Osteoblast (primary cell): ENCODE data around the gene SPARC. TPM values are rescaled to one million over a fixed set of nuclear protein-coding genes. Genes with fewer than 3 reads are reported as not detected.

ENCODE experiments used
- DNase-seq: peaks from one replicate; pipeline ENCODE4 v3.0.0; 2011; ENCODE audit warnings: low spot score, mixed read lengths; ENCODE audit not compliant: insufficient read length; ENCODE audit errors: missing footprints
- H2AFZ ChIP-seq: 2 replicates; pipeline ENCODE4 v1.6.0; 2011; ENCODE audit warnings: mild to moderate bottlenecking, low read length
- H3K27ac ChIP-seq: 2 replicates; pipeline ENCODE4 v1.5.1; 2011; ENCODE audit warnings: mild to moderate bottlenecking, low read depth, low read length, moderate library complexity
- H3K27me3 ChIP-seq: 2 replicates; pipeline ENCODE4 v1.6.0; 2012; ENCODE audit warnings: mild to moderate bottlenecking, control low read depth, inconsistent platforms, low read length, moderate library complexity; ENCODE audit not compliant: insufficient read depth
- H3K36me3 ChIP-seq: 2 replicates; pipeline ENCODE4 v1.5.1; 2011; ENCODE audit warnings: mild to moderate bottlenecking, low read length, control low read depth, moderate library complexity; ENCODE audit not compliant: insufficient read depth
- H3K4me1 ChIP-seq: 2 replicates; pipeline ENCODE4 v1.5.1; 2011; ENCODE audit warnings: mild to moderate bottlenecking, low read length, control low read depth, moderate library complexity; ENCODE audit not compliant: insufficient read depth
- H3K4me2 ChIP-seq: 2 replicates; pipeline ENCODE4 v1.6.0; 2011; ENCODE audit warnings: mild to moderate bottlenecking, low read length; ENCODE audit not compliant: insufficient read depth
- H3K4me3 ChIP-seq: fragments of 200-600 bp; sonication (generic); 3 replicates; pipeline ENCODE4 v1.5.1; 2012; ENCODE audit warnings: mild to moderate bottlenecking, low read length, inconsistent platforms; ENCODE audit not compliant: insufficient read depth
- H3K79me2 ChIP-seq: 2 replicates; pipeline ENCODE4 v1.6.0; 2012; ENCODE audit warnings: mild to moderate bottlenecking, low read length, control low read depth, inconsistent platforms; ENCODE audit not compliant: insufficient read depth
- H3K9me3 ChIP-seq: 2 replicates; pipeline ENCODE4 v1.5.1; 2011; ENCODE audit warnings: low read depth, low read length, control low read depth
- H4K20me1 ChIP-seq: 2 replicates; pipeline ENCODE4 v1.6.0; 2012; ENCODE audit warnings: mild to moderate bottlenecking, low read length, control low read depth; ENCODE audit not compliant: insufficient read depth
- total RNA-seq: library from RNA; depleted of rRNA; stranded (reverse); fragments of >200 nt; gene quantifications from 2 replicates; pipeline ENCODE4 v1.2.3, GENCODE V29; 2012
- TF ChIP-seq, protein P1 (sequence below): IDR thresholded peaks from 2 replicates; pipeline ENCODE4 v1.5.1; 2011; ENCODE audit warnings: mild to moderate bottlenecking, low read depth, low read length, moderate library complexity; ENCODE audit errors: extremely low read depth

SPARC gene
- total RNA-seq, 1 donor: 4,046 TPM

DNA sequence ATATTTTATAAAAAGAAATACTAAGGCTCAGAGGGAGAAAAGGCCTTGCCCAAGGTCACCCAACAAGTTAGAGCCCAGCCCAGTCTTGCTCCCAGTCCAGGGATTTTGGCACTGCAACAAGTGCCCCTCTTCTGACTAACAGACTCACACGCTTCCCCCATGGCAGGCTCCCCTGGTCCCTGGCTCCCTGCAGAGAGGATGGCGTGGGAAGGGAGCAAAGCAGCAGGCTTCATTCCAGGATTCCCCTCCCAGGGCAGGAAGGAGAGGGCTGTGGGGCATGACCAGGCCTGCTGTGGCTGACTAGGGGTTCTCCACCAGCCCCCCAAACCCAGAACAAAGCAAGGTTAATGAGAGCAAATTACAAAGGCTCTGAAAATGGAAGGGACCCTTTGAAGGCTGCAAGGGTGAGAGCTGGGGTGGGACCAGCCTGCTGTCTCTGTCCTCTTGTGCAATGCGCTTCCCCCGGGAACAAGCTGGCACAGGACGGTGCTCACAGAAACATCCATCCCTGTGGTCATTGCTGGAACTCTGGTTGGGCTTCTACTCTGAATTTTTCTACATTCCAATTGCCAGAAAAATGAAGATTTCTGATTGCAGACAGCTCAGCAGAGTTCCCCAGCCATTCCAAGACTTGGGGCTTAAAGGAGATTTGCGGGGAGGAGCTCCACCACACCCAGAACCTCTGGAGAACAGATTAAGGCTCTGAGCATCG is 58.4 kb downstream of the SPARC start:
- Histone ChIP-seq H3K36me3 (no peaks in the 10 kb centered on the region), H2AFZ (peak overlapping the region; percentile 28), H3K4me3 (no peak overlapping the region), H4K20me1 (no peaks in the 10 kb centered on the region), H3K27me3 (peaks cover under 1% of the 10 kb centered on the region), H3K9me3 (no peaks in the 10 kb centered on the region), H3K27ac (peak overlapping the region; percentile 42), H3K4me2 (peak overlapping the region; percentile 40), H3K79me2 (no peaks in the 10 kb centered on the region), H3K4me1 (peaks cover 15% of the 10 kb centered on the region)
- TF ChIP-seq, protein P1, sequence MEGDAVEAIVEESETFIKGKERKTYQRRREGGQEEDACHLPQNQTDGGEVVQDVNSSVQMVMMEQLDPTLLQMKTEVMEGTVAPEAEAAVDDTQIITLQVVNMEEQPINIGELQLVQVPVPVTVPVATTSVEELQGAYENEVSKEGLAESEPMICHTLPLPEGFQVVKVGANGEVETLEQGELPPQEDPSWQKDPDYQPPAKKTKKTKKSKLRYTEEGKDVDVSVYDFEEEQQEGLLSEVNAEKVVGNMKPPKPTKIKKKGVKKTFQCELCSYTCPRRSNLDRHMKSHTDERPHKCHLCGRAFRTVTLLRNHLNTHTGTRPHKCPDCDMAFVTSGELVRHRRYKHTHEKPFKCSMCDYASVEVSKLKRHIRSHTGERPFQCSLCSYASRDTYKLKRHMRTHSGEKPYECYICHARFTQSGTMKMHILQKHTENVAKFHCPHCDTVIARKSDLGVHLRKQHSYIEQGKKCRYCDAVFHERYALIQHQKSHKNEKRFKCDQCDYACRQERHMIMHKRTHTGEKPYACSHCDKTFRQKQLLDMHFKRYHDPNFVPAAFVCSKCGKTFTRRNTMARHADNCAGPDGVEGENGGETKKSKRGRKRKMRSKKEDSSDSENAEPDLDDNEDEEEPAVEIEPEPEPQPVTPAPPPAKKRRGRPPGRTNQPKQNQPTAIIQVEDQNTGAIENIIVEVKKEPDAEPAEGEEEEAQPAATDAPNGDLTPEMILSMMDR: no peak
- DNase-seq: peak; percentile 66

DNA sequence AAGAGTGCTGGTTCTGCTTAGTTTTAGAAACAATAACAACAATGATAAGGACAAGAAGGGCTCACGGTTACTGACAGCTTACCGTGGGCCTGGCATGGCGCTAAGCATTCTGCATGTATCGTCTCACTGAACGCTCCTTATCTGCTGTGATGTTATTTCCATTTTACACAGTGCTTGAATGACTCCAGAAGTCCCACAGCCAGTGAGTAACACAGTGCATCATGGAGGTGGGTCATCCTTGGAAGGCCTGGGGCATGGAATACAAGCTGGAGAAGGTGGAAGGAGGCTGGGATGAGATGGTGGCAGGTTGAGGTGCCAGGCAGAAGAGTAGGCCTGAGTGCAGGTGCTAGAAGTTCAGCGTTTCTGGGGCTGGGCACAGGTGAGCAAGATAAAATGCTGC is 59.1 kb downstream of the SPARC start:
- TF ChIP-seq, protein P1: no peak
- Histone ChIP-seq H3K4me2 (peak overlapping the region; percentile 40), H2AFZ (peak overlapping the region; percentile 28), H3K4me1 (peaks cover 15% of the 10 kb centered on the region), H3K36me3 (no peaks in the 10 kb centered on the region), H3K4me3 (no peak overlapping the region), H3K79me2 (no peaks in the 10 kb centered on the region), H3K27me3 (peaks cover 3% of the 10 kb centered on the region), H3K9me3 (no peaks in the 10 kb centered on the region), H3K27ac (peak overlapping the region; percentile 42), H4K20me1 (no peaks in the 10 kb centered on the region)
- DNase-seq: no peak

DNA sequence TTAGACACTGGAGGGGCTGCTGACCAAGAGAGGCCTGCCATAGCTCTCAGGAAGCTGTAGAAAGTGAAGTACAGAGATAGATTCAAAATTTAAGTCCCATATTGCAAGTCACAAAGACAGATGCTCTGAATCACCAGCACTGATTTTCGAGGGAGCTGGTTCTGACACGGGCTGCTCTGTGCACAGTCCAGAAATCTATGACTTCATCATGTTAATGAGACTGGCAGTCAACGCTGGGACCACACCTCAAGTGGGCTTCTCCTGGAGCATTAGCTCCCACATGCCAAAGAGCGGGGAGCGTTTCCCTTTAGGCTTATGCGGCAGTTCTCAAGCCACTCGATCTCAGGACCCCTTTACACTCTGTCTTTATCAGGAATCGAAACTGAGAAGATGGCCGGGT is 61.4 kb downstream of the SPARC start:
- DNase-seq: no peak
- H3K36me3 ChIP-seq: no peaks in the 10 kb centered on the region
- TF ChIP-seq, protein P1: no peak

DNA sequence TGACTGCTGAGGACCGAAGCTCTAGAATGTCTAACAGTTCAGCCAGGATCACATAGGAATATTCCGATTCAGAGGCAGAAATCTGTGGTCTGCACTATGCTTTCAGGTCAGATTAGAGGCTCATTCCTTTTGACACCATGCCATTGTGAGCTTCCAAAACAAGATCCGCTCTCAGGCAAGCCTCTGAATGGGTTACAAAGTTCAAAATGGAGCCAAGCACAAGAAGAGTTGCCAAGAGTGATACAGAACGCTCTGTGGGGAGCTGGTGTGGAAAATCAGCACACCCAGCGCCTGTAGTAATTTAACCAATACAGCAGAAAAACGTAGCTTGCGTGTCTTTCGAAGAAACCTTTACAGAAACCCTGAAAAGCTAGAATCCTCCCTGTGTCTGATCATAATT is 62.2 kb downstream of the SPARC start:
- Histone ChIP-seq H3K4me1 (peaks cover 15% of the 10 kb centered on the region), H3K36me3 (no peaks in the 10 kb centered on the region), H3K79me2 (no peaks in the 10 kb centered on the region), H4K20me1 (no peaks in the 10 kb centered on the region), H3K4me3 (no peak overlapping the region), H2AFZ (peak overlapping the region; percentile 14), H3K27ac (no peak overlapping the region), H3K4me2 (no peak overlapping the region), H3K27me3 (peaks cover 18% of the 10 kb centered on the region), H3K9me3 (no peaks in the 10 kb centered on the region)
- DNase-seq: no peak
- TF ChIP-seq, protein P1: no peak

More for the DNA sequence above, 61.4 kb downstream of the SPARC start:
- no peak overlapping the region for H3K4me3 ChIP-seq
- peaks cover 15% of the 10 kb centered on the region for H3K4me1 ChIP-seq
- no peaks in the 10 kb centered on the region for H3K9me3 ChIP-seq
- no peaks in the 10 kb centered on the region for H3K79me2 ChIP-seq
- H4K20me1 ChIP-seq: no peaks in the 10 kb centered on the region
- H3K27ac ChIP-seq: no peak overlapping the region
- peaks cover 18% of the 10 kb centered on the region for H3K27me3 ChIP-seq
- H3K4me2 ChIP-seq: no peak overlapping the region
- H2AFZ ChIP-seq: no peak overlapping the region
